K562 (cell line): ENCODE results near the gene PRMT7. TPM values are rescaled to one million over a fixed set of nuclear protein-coding genes. Genes with fewer than 3 reads are reported as not detected.

Source experiments
- ATF2 ChIP-seq: sonication (generic); formaldehyde crosslinking; IDR thresholded peaks from 2 replicates; pipeline ENCODE4 v1.8.1; 2022; ENCODE audit warnings: missing genetic modification reagents
- ATF3 ChIP-seq, 2 experiments: fragments of 450-650 bp in 1 of 2; sonication (generic) in 1 of 2; formaldehyde crosslinking in 1 of 2; IDR thresholded peaks in 1 of 2; conservative IDR thresholded peaks in 1 of 2; 2 replicates each; pipeline versions ENCODE4 v1.6.1 to v1.8.1; 2016 to 2023; ENCODE audit warnings: mild to moderate bottlenecking in 2 of 2, moderate library complexity in 2 of 2, inconsistent platforms in 1 of 2, missing genetic modification reagents in 1 of 2
- E2F1 ChIP-seq: sonication (generic); formaldehyde crosslinking; IDR thresholded peaks from 2 replicates; pipeline ENCODE4 v1.8.1; 2023; ENCODE audit warnings: mild to moderate bottlenecking, missing genetic modification reagents, moderate library complexity
- EZH2 ChIP-seq: IDR thresholded peaks from 2 replicates; pipeline ENCODE4 v1.6.1; 2012; ENCODE audit warnings: low read depth, mild to moderate bottlenecking, inconsistent platforms, low read length, borderline replicate concordance
- GTF2B ChIP-seq: IDR thresholded peaks from 2 replicates; pipeline ENCODE4 v1.6.1; 2011; ENCODE audit not compliant: insufficient read length; ENCODE audit errors: extremely low read depth
- KAT2B ChIP-seq: IDR thresholded peaks from one replicate; pipeline ENCODE4 v1.6.1; 2012; ENCODE audit warnings: low read depth, mild to moderate bottlenecking, control low read depth, inconsistent platforms, low read length, moderate library complexity
- MAFG ChIP-seq: fragments of 450-650 bp; conservative IDR thresholded peaks from 2 replicates; pipeline ENCODE4 v1.6.1; 2016; ENCODE audit warnings: missing genetic modification characterization, missing compliant biosample characterization
- MBD2 ChIP-seq: sonication (generic); IDR thresholded peaks from 2 replicates; pipeline ENCODE4 v1.6.1; 2016; ENCODE audit warnings: low read depth, borderline replicate concordance
- MIER1 ChIP-seq: fragments of 450-650 bp; IDR thresholded peaks from 2 replicates; pipeline ENCODE4 v1.6.1; 2016; ENCODE audit warnings: antibody characterized with exemption, mild to moderate bottlenecking, low read depth
- MTA1 ChIP-seq: fragments of 450-650 bp; IDR thresholded peaks from 2 replicates; pipeline ENCODE4 v1.6.1; 2017; ENCODE audit warnings: borderline replicate concordance
- MXI1 ChIP-seq: IDR thresholded peaks from 2 replicates; pipeline ENCODE4 v1.6.1; 2011; ENCODE audit warnings: low read depth, mild to moderate bottlenecking, improper control_type of control experiment, low read length
- NR2C2 ChIP-seq, 2 experiments: fragments of 200-800 bp in 1 of 2; sonication (Bioruptor generic) in 1 of 2; sonication (generic) in 1 of 2; formaldehyde crosslinking in 1 of 2; IDR thresholded peaks; 2 replicates each; pipeline versions ENCODE4 v1.6.1 to v1.8.0; 2016 to 2022; ENCODE audit warnings: mild to moderate bottlenecking in 1 of 2, missing compliant biosample characterization in 1 of 2, missing genetic modification characterization in 1 of 2, missing genetic modification reagents in 1 of 2
- TRIM28 ChIP-seq: fragments of 450-650 bp; IDR thresholded peaks from 2 replicates; pipeline ENCODE4 v1.6.1; 2017
- UBTF ChIP-seq, 2 experiments: IDR thresholded peaks; 2 replicates each; pipeline ENCODE4 v1.6.1; 2012; ENCODE audit warnings: improper control_type of control experiment in 2 of 2, low read depth in 2 of 2, low read length in 2 of 2, borderline replicate concordance in 1 of 2
- USF1 ChIP-seq: sonication (generic); formaldehyde crosslinking; IDR thresholded peaks from 2 replicates; pipeline ENCODE4 v1.9.0; 2022; ENCODE audit warnings: mild to moderate bottlenecking, missing genetic modification reagents
- ZNF511 ChIP-seq: sonication (generic); formaldehyde crosslinking; IDR thresholded peaks from 2 replicates; pipeline ENCODE4 v1.8.0; 2022; ENCODE audit warnings: mild to moderate bottlenecking, missing genetic modification reagents
- polyA plus RNA-seq, 8 experiments: library from polyadenylated mRNA; depleted of rRNA in 4 of 8; stranded (reverse) in 5 of 8; unstranded in 3 of 8; fragments of >200 nt; fragmentation: Nextera tagmentation in 2 of 8; fragmentation: Illumina TruSeq in 1 of 8; extraction: Ambion mirVana in 2 of 8; extraction: Trizol in 1 of 8; gene quantifications; 2 replicates each; pipeline versions ENCODE4 v1.2.1 to v1.2.3, GENCODE V29; 2011 to 2014; ENCODE audit warnings: inconsistent platforms in 1 of 8, missing spikeins in 1 of 8
- total RNA-seq, 7 experiments: library from RNA; depleted of rRNA in 6 of 7; stranded (reverse); fragments of >200 nt in 6 of 7; fragmentation: Illumina TruSeq in 2 of 7; extraction: Trizol in 2 of 7; gene quantifications; 2 replicates each; pipeline versions ENCODE4 v1.2.1 to v1.2.3, GENCODE V29; 2011 to 2021; ENCODE audit warnings: low replicate concordance in 1 of 7

The PRMT7 gene
- total and polyA plus RNA-seq, 9 of the 15 experiments (the other 6 are each of a cell fraction or from before 2014, with no cell fraction given): 6.4 to 88.8 (median 73.1) TPM

- TF ChIP-seq ATF3 (IDR thresholded peaks at IDR 0.05) (no peak), ATF3 (CRISPR knock-in tag; conservative IDR thresholded peaks at IDR 0.05) (no peak), GTF2B (no peak), MTA1 (peak; percentile 73), MXI1 (no peak), MBD2 (no peak), MAFG (tag) (no peak), E2F1 (CRISPR knock-in tag) (0 out of 2 replicates have a peak, but pooled peaks have one; percentile 5), ZNF511 (CRISPR knock-in tag) (peak; percentile 74; the same call in 1 of the 2 replicates), KAT2B (no peak), NR2C2 (CRISPR knock-in tag; IDR thresholded peaks at IDR 0.05) (0 out of 2 replicates have a peak, but pooled peaks have one; percentile 46), NR2C2 (tag; IDR thresholded peaks at IDR 0.05) (peak; percentile 81), TRIM28 (no peak; the same call in 1 of the 2 replicates), USF1 (CRISPR knock-in tag) (no peak), EZH2 (no peak), ATF2 (CRISPR knock-in tag) (no peak), UBTF (IDR thresholded peaks at IDR 0.05; ENCODE audit: borderline replicate concordance in 1 of 2, low read depth in 2 of 2, low read length in 2 of 2) (peak; percentile 15 to 33; a peak in 2 of 4 replicates), MIER1 (no peak)
Measured at GRCh38 chr16:68264128-68265077, 46.4 kb upstream of the PRMT7 start, which contains the start of gene SLC7A6 (continued).
